ENCODE results near the gene HOXB6.

Gene HOXB6

GRCh38 chr17:48624544-48625494 lies 20.0 kb upstream of the HOXB6 start:
- no peak for TF ChIP-seq CTCF (conservative IDR thresholded peaks at IDR 0.05; ENCODE audit: low read depth, low read length)
- no peak overlapping the region for H3K4me3 ChIP-seq (ENCODE audit: low read depth, low read length)
- no peak for DNase-seq (ENCODE audit: low read depth)

GRCh38 chr17:48624118-48624517 lies 19.3 kb upstream of the HOXB6 start:
- DNase-seq (ENCODE audit: low read depth): no peak
- TF ChIP-seq CTCF (conservative IDR thresholded peaks at IDR 0.05; ENCODE audit: low read depth, low read length): no peak
- H3K4me3 ChIP-seq (ENCODE audit: low read depth, low read length): no peak overlapping the region

- no peak overlapping the region for H3K4me3 ChIP-seq (ENCODE audit: low read depth, low read length)
- TF ChIP-seq CTCF (conservative IDR thresholded peaks at IDR 0.05; ENCODE audit: low read depth, low read length): no peak
- DNase-seq (ENCODE audit: low read depth): no peak
Measured at GRCh38 chr17:48623583-48623982, 18.8 kb upstream of the HOXB6 start.

- DNase-seq (ENCODE audit: low read depth): no peak
- TF ChIP-seq CTCF (conservative IDR thresholded peaks at IDR 0.05; ENCODE audit: low read depth, low read length): no peak
- no peak overlapping the region for H3K4me3 ChIP-seq (ENCODE audit: low read depth, low read length)
Measured at GRCh38 chr17:48622857-48623256, 18.1 kb upstream of the HOXB6 start.

- no peak for DNase-seq (ENCODE audit: low read depth)
- no peak for TF ChIP-seq CTCF (conservative IDR thresholded peaks at IDR 0.05; ENCODE audit: low read depth, low read length)
- no peak overlapping the region for H3K4me3 ChIP-seq (ENCODE audit: low read depth, low read length)
Measured at GRCh38 chr17:48621410-48622392, 16.9 kb upstream of the HOXB6 start.

- H3K4me3 ChIP-seq (ENCODE audit: low read depth, low read length): no peak overlapping the region
- no peak for TF ChIP-seq CTCF (conservative IDR thresholded peaks at IDR 0.05; ENCODE audit: low read depth, low read length)
- no peak for DNase-seq (ENCODE audit: low read depth)
Measured at GRCh38 chr17:48620461-48621139, 15.8 kb upstream of the HOXB6 start.

Data from choroid plexus epithelial cell (primary cell).